SHP77 treated with DMSO at 0.1 percent for 48 hours (cell line): ENCODE measurements around the gene CCAR1.
"Not testable (repeated sequence)": the region's sequence is repeated elsewhere in the genome, so short reads cannot be mapped to it uniquely, and the experiment has no call there.

ENCODE experiments used
- DNase-seq: peaks from one replicate; lab custom pipeline; 2025; lab: John Stamatoyannopoulos, UW

The CCAR1 gene

GRCh38 chr10:68720793-68721672, at the start of gene CCAR1:
TSS of gene CCAR1 (plus strand) at chr10:68721239. CDS start at chr10:68722505, 1,266 bp downstream.
- peak; percentile 85 for DNase-seq

- DNase-seq = no peak
Observed at GRCh38 chr10:68684413-68684812, 36.6 kb upstream of the CCAR1 start.

- no peak for DNase-seq
Observed at GRCh38 chr10:68696018-68696417, 25.0 kb upstream of the CCAR1 start.

- DNase-seq = no peak
Observed at GRCh38 chr10:68697106-68697505, 23.9 kb upstream of the CCAR1 start.

GRCh38 chr10:68700197-68700596, 20.8 kb upstream of the CCAR1 start:
- DNase-seq = no peak

- DNase-seq = no peak
Observed at GRCh38 chr10:68705548-68705947, 15.5 kb upstream of the CCAR1 start.

- DNase-seq = not testable (repeated sequence)
Observed at GRCh38 chr10:68708987-68709386, 12.1 kb upstream of the CCAR1 start.

- not testable (repeated sequence) for DNase-seq
Observed at GRCh38 chr10:68713065-68713464, 8.0 kb upstream of the CCAR1 start.

GRCh38 chr10:68717435-68717834, 3.6 kb upstream of the CCAR1 start:
- DNase-seq = no peak

GRCh38 chr10:68721673-68722335, 765 bp downstream of the CCAR1 start:
- no peak for DNase-seq

GRCh38 chr10:68725016-68725415, 4.0 kb downstream of the CCAR1 start:
- no peak for DNase-seq

- no peak for DNase-seq
Observed at GRCh38 chr10:68727146-68727545, 6.1 kb downstream of the CCAR1 start.

- DNase-seq = no peak
Observed at GRCh38 chr10:68732651-68733050, 11.6 kb downstream of the CCAR1 start.

GRCh38 chr10:68734349-68734748, 13.3 kb downstream of the CCAR1 start:
- no peak for DNase-seq

- DNase-seq = no peak
Observed at GRCh38 chr10:68735119-68735518, 14.1 kb downstream of the CCAR1 start.

- not testable (repeated sequence) for DNase-seq
Observed at GRCh38 chr10:68735739-68736138, 14.7 kb downstream of the CCAR1 start.

- not testable (repeated sequence) for DNase-seq
Observed at GRCh38 chr10:68740676-68741075, 19.6 kb downstream of the CCAR1 start.

GRCh38 chr10:68742397-68742796, 21.4 kb downstream of the CCAR1 start:
- no peak for DNase-seq

- DNase-seq = no peak
Observed at GRCh38 chr10:68752711-68753350, 31.8 kb downstream of the CCAR1 start.

- no peak for DNase-seq
Observed at GRCh38 chr10:68756246-68756645, 35.2 kb downstream of the CCAR1 start.

- no peak for DNase-seq
Observed at GRCh38 chr10:68756766-68757165, 35.7 kb downstream of the CCAR1 start.

- no peak for DNase-seq
Observed at GRCh38 chr10:68759223-68759863, 38.3 kb downstream of the CCAR1 start.
